Esophagus muscularis mucosa (tissue), 4 donors: ENCODE results near the gene SNX11. TPM values are rescaled to one million over a fixed set of nuclear protein-coding genes. Genes with fewer than 3 reads are reported as not detected.

Source experiments
- DNase-seq: peaks from one replicate; pipeline ENCODE4 v3.0.0-alpha.2; 2017; ENCODE audit errors: extremely low spot score
- H3K27ac ChIP-seq, 4 donors: fragments of 200-600 bp; sonication (generic); replicated peaks in 1 of 4; 1 replicate in 3 of 4; 2 replicates in 1 of 4; pipeline ENCODE4 v1.5.1; 2016 to 2019; ENCODE audit warnings: mild to moderate bottlenecking in 1 of 4
- H3K27me3 ChIP-seq, 4 donors: fragments of 200-600 bp; sonication (generic); one replicate each; pipeline versions ENCODE4 v1.5.1 to v1.6.0; 2016 to 2019
- H3K36me3 ChIP-seq, 4 donors: fragments of 200-600 bp; sonication (generic); one replicate each; pipeline ENCODE4 v1.5.1; 2016 to 2019
- H3K4me1 ChIP-seq, 4 donors: fragments of 200-600 bp; sonication (generic); one replicate each; pipeline ENCODE4 v1.5.1; 2016 to 2019
- H3K4me3 ChIP-seq, 4 donors: fragments of 200-600 bp; sonication (generic); 1 replicate in 2 of 4; 2 replicates in 2 of 4; pipeline ENCODE4 v1.5.1; 2016 to 2019; ENCODE audit warnings: mild to moderate bottlenecking in 4 of 4, moderate library complexity in 1 of 4
- H3K9me3 ChIP-seq, 4 donors: fragments of 200-600 bp; sonication (generic); 1 replicate in 3 of 4; 2 replicates in 1 of 4; pipeline ENCODE4 v1.5.1; 2016 to 2019
- EP300 ChIP-seq: sonication (generic); formaldehyde crosslinking; IDR thresholded peaks from one replicate; pipeline ENCODE4 v1.6.1; 2017; ENCODE audit warnings: antibody characterized with exemption
- POLR2A ChIP-seq: fragments of 450-650 bp; IDR thresholded peaks from one replicate; pipeline ENCODE4 v1.6.1; 2017; ENCODE audit warnings: antibody characterized with exemption, moderate library complexity, mild to moderate bottlenecking, low read depth
- POLR2AphosphoS5 ChIP-seq, 2 donors: sonication (generic); formaldehyde crosslinking; IDR thresholded peaks; one replicate each; pipeline ENCODE4 v1.6.1; 2017; ENCODE audit warnings: antibody characterized with exemption in 2 of 2
- WGBS: methylation state at CpG from one replicate; pipeline ENCODE4 v1.1.5; 2018; 5-methylcytosine and 5-hydroxymethylcytosine counted together
- intact Hi-C: fragments of 100-400 bp; cut with DNase I; formaldehyde crosslinking; loops from one replicate; pipeline ENCODE4 v1.15.1; 2023
- total RNA-seq, 4 donors: library from RNA; depleted of rRNA; stranded (reverse); fragments of >200 nt; gene quantifications; one replicate each; pipeline versions ENCODE4 v1.1.0 to v1.2.1, GENCODE V29; 2016
- TF ChIP-seq, protein P1 (sequence below), 3 experiments: fragments of 200-600 bp in 2 of 3; fragments of 450-650 bp in 1 of 3; sonication (generic) in 2 of 3; IDR thresholded peaks; one replicate each; pipeline ENCODE4 v1.5.1; 2017 to 2019; ENCODE audit warnings: antibody characterized with exemption in 3 of 3, mild to moderate bottlenecking in 2 of 3, moderate library complexity in 1 of 3

Gene SNX11
- total RNA-seq, 4 donors from 2014 or later = 16.1 to 22.0 (median 20.3) TPM

DNA sequence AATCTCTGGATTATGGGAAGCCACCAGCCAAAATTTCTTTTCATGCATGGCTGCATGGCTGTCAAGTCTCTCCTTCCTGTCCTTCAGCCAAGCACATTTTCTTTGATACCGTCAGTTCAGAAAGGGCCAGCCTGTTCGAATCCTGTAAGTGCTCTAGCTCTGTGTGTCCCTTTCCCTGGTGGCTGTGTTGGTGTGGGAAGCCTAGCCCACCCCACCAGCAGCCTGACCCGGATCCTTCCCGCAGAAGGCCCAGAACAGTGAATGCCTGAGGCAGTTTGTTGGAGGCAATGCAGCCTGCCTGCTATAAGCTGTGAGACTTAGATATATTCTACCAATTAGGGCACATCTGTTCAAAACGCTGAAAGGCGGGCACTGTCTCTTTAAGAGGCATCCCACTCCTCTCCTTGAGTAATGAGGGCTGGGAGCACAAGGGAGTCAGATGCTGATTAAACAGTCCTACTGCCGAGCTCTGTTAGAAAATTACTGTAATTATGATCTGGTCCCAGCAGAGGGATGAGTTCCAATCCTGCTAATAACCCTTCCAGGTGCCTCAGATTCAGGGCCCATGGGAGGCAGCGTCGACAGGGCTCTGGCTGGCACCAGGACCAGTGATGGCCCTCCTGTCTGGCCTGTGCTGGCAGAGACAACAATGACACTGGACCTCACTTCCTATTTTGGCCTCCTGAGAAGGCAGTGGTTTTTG, 18.4 kb downstream of the SNX11 start:
- H3K36me3 ChIP-seq = peaks cover 22 to 62% (median 43%) of the 10 kb centered on the region in 4 donors
- H3K27me3 ChIP-seq = no peaks in the 10 kb centered on the region
- peaks cover 0 to 3% (median under 1%) of the 10 kb centered on the region in 4 donors for H3K4me1 ChIP-seq
- intact Hi-C loops = loop anchor here (5.0 kb wide), 1 partner anchor 49 kb away; no protein-coding TSS in a partner anchor
- H3K9me3 ChIP-seq = no peaks in the 10 kb centered on the region
- 67% methylated on average over 9 of the region's 9 CpGs for WGBS
- no peak overlapping the region for H3K4me3 ChIP-seq
- no peak for TF ChIP-seq POLR2A
- no peak for TF ChIP-seq POLR2AphosphoS5 (IDR thresholded peaks at IDR 0.05)
- no peak for TF ChIP-seq EP300
- TF ChIP-seq, protein P1, sequence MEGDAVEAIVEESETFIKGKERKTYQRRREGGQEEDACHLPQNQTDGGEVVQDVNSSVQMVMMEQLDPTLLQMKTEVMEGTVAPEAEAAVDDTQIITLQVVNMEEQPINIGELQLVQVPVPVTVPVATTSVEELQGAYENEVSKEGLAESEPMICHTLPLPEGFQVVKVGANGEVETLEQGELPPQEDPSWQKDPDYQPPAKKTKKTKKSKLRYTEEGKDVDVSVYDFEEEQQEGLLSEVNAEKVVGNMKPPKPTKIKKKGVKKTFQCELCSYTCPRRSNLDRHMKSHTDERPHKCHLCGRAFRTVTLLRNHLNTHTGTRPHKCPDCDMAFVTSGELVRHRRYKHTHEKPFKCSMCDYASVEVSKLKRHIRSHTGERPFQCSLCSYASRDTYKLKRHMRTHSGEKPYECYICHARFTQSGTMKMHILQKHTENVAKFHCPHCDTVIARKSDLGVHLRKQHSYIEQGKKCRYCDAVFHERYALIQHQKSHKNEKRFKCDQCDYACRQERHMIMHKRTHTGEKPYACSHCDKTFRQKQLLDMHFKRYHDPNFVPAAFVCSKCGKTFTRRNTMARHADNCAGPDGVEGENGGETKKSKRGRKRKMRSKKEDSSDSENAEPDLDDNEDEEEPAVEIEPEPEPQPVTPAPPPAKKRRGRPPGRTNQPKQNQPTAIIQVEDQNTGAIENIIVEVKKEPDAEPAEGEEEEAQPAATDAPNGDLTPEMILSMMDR (IDR thresholded peaks at IDR 0.05) = no peak
- no peak for DNase-seq
- no peak overlapping the region for H3K27ac ChIP-seq

DNA sequence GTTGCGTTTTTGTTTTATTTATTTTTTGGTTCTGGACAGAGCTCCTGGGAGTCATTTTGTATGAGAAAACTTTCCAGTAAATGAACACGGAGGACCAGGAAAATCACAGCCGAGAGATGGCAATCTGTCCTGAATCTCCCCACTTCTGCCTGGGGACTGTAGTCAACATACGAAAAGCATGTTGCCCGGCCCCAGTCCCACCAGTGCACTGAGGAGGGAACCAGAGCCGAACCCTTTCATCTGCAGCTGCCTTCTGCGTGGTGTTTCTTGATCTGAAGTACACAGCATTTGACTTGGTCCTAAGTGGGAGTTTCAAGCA, 18.9 kb downstream of the SNX11 start:
- intact Hi-C loops = loop anchor here (5.0 kb wide), 1 partner anchor 49 kb away; no protein-coding TSS in a partner anchor
- Histone ChIP-seq H3K27me3 (no peaks in the 10 kb centered on the region), H3K36me3 (peaks cover 17 to 56% (median 38%) of the 10 kb centered on the region in 4 donors), H3K4me1 (peaks cover 0 to 5% (median 3%) of the 10 kb centered on the region in 4 donors), H3K4me3 (no peak overlapping the region), H3K27ac (no peak overlapping the region), H3K9me3 (no peaks in the 10 kb centered on the region)
- DNase-seq = no peak
- 63% methylated on average over 7 of the region's 7 CpGs for WGBS
- TF ChIP-seq EP300 (no peak), POLR2A (no peak), POLR2AphosphoS5 (IDR thresholded peaks at IDR 0.05) (no peak)
- TF ChIP-seq, protein P1 (IDR thresholded peaks at IDR 0.05) = no peak

DNA sequence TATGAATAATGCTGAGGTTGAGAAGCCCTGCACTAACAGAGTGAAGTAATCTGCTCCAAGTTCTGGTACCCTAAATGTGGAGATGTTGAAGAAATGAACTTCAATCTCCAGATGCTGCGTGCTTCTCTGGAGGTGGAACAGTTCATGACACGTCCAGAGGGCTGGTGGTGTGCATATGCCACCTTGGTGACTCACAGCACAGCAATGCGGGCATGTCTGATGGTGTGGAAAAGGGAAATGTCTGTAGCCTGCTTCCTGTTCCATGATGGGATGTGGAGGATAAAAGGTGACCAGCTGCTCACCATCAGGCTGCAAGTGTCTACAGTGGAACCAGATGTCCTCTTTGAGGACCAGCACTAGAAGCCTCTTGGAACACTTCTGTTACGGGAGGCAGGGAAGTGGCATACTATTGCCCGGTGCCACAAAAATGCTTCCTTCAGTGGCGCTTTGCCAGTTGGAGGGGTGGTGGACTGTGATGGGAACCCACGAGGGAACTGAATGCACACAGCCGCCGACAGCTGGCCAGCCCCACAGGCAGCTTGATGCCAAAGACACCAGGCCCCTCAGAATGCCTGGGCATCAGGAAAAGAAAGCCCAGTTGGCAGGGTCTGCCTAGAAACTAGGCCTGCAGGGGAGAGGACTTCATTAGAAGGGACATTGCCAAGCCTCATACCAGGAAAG, 19.9 kb downstream of the SNX11 start:
- intact Hi-C loops = loop anchor here (5.0 kb wide), 1 partner anchor 50 kb away; no protein-coding TSS in a partner anchor
- WGBS = 75% methylated on average over 8 of the region's 9 CpGs
- TF ChIP-seq, protein P1 (IDR thresholded peaks at IDR 0.05) = no peak
- TF ChIP-seq POLR2AphosphoS5 (IDR thresholded peaks at IDR 0.05) = no peak
- no peak for TF ChIP-seq POLR2A

DNA sequence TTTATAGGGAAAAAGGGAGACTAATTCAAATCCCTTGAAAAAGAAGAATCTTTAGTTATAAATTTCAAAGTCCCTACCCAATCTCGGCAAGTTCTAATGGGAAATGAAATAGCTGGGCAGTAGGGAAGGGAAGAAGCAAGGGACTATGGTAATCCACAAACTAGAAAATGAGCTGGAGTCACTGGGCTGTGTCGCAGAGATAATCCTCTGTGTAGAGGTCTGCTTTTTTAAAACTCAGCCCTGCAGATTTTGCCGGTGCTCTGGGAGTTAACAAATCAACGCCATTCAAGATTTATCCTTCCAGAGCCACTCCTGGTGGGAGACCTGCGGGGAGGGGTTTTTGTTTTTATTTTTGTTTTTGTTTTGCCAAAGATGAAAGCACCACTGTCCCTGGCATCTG, 20.8 kb downstream of the SNX11 start:
- Histone ChIP-seq H3K36me3 (peaks cover 3 to 37% (median 19%) of the 10 kb centered on the region in 4 donors), H3K9me3 (no peaks in the 10 kb centered on the region), H3K27me3 (peaks cover 0 to 8% (median 0%) of the 10 kb centered on the region in 4 donors), H3K4me1 (peaks cover 0 to 5% (median 3%) of the 10 kb centered on the region in 4 donors), H3K4me3 (no peak overlapping the region), H3K27ac (no peak overlapping the region)
- intact Hi-C loops = loop anchor here (5.0 kb wide), 1 partner anchor 51 kb away; no protein-coding TSS in a partner anchor
- WGBS = 54% methylated on average over 5 of the region's 5 CpGs
- no peak for TF ChIP-seq POLR2A
- TF ChIP-seq EP300 = no peak
- TF ChIP-seq, protein P1 (IDR thresholded peaks at IDR 0.05) = no peak
- TF ChIP-seq POLR2AphosphoS5 (IDR thresholded peaks at IDR 0.05) = no peak
- no peak for DNase-seq

More for the DNA sequence above, 19.9 kb downstream of the SNX11 start:
- no peak overlapping the region for H3K27ac ChIP-seq
- H3K4me3 ChIP-seq = no peak overlapping the region
- peaks cover 8 to 46% (median 28%) of the 10 kb centered on the region in 4 donors for H3K36me3 ChIP-seq
- DNase-seq = no peak
- peaks cover 0 to 4% (median 0%) of the 10 kb centered on the region in 4 donors for H3K27me3 ChIP-seq
- peaks cover 0 to 5% (median 3%) of the 10 kb centered on the region in 4 donors for H3K4me1 ChIP-seq
- no peaks in the 10 kb centered on the region for H3K9me3 ChIP-seq
